Upper lobe of right lung (tissue), 1 donor: Measurements from ENCODE around the gene FOXA1. TPM values are rescaled to one million over a fixed set of nuclear protein-coding genes. Genes with fewer than 3 reads are reported as not detected.

Experiments
- ATAC-seq: fragments of 200-7000 bp; cut with Tn5 transposase; one replicate; pipeline ENCODE4 v1.9.1; 2020; ENCODE audit warnings: mild to moderate bottlenecking, moderate library complexity
- DNase-seq: peaks from one replicate; pipeline ENCODE4 v3.0.0-alpha.2; 2020
- H3K27ac ChIP-seq: fragments of 200-600 bp; one replicate; pipeline ENCODE4 v1.8.0; 2022
- H3K27me3 ChIP-seq: fragments of 200-600 bp; one replicate; pipeline ENCODE4 v1.8.0; 2022; ENCODE audit warnings: mild to moderate bottlenecking
- H3K36me3 ChIP-seq: fragments of 200-600 bp; one replicate; pipeline ENCODE4 v1.8.0; 2022
- H3K4me1 ChIP-seq: fragments of 200-600 bp; one replicate; pipeline ENCODE4 v1.8.0; 2022
- H3K4me3 ChIP-seq: fragments of 200-600 bp; one replicate; pipeline ENCODE4 v1.8.0; 2022; ENCODE audit warnings: mild to moderate bottlenecking
- H3K9me3 ChIP-seq: fragments of 200-600 bp; one replicate; pipeline ENCODE4 v1.8.0; 2022
- CTCF ChIP-seq: fragments of 200-600 bp; IDR thresholded peaks from one replicate; pipeline ENCODE4 v1.8.0; 2022; ENCODE audit warnings: antibody characterized with exemption
- intact Hi-C: fragments of 100-400 bp; cut with DNase I; formaldehyde crosslinking; loops from one replicate; pipeline ENCODE4 v1.11.0; 2022
- long read RNA-seq: library from polyadenylated mRNA; unstranded; transcript quantifications from one replicate; pipeline ENCODE4 v2.0.0, GENCODE V29; 2021
- total RNA-seq: library from RNA; stranded (reverse); fragmentation: NEBNext Ultra II Directional; extraction: Animal tissue kit (Norgen Biotek cat#: 25700); gene quantifications from one replicate; pipeline ENCODE4 v1.2.1, GENCODE V29; 2021
- donor health status: DM: no; HTN: yes; CAD: no; lungs with severe emphysema.

FOXA1 gene
- 20.6 TPM for total RNA-seq
- long read RNA-seq, transcript FOXA1-201 (2 exons, 2,862 nt) = major isoform, 23 of 34 reads
- long read RNA-seq, partial matches to known transcripts = 0 of 34 reads
- long read RNA-seq, other reads (novel, unspliced or antisense) = 11 of 34 reads

- peak within 1 kb of the TSS; percentile 54 for H3K4me3 ChIP-seq
- peak; percentile 88 for DNase-seq
- no peaks in the 10 kb centered on the region for H3K9me3 ChIP-seq
- intact Hi-C loops = no loop called here
- peak within 1 kb of the TSS; percentile 87 for H3K27ac ChIP-seq
- H3K36me3 ChIP-seq = no peaks in the 10 kb centered on the region
- peak; percentile 31 for ATAC-seq
- H3K27me3 ChIP-seq = peaks cover 89% of the 10 kb centered on the region
- no peak for TF ChIP-seq CTCF
- H3K4me1 ChIP-seq = peaks cover 20% of the 10 kb centered on the region
These were observed at the start of gene FOXA1, which contains the start of gene TTC6 for GRCh38 chr14:37594971-37595808. FOXA1 (minus strand) TSS chr14:37595249; CDS start chr14:37594972, 277 bp downstream. TTC6 (plus strand) TSS chr14:37595629; CDS start chr14:37622065, 26,436 bp downstream.

- intact Hi-C loops = no loop called here
- H3K27ac ChIP-seq = no peak overlapping the region
- no peak for TF ChIP-seq CTCF
- H3K27me3 ChIP-seq = no peaks in the 10 kb centered on the region
- no peak overlapping the region for H3K4me3 ChIP-seq
- H3K9me3 ChIP-seq = no peaks in the 10 kb centered on the region
- ATAC-seq (no peak), DNase-seq (no peak)
- H3K36me3 ChIP-seq = no peaks in the 10 kb centered on the region
- H3K4me1 ChIP-seq = no peaks in the 10 kb centered on the region
These were observed 48.7 kb upstream of the FOXA1 start for GRCh38 chr14:37643701-37644100.

- Histone ChIP-seq H3K4me1 (no peaks in the 10 kb centered on the region), H3K4me3 (no peak overlapping the region), H3K27ac (no peak overlapping the region), H3K36me3 (no peaks in the 10 kb centered on the region), H3K9me3 (no peaks in the 10 kb centered on the region), H3K27me3 (no peaks in the 10 kb centered on the region)
- ATAC-seq (no peak), DNase-seq (no peak)
- TF ChIP-seq CTCF = no peak
- intact Hi-C loops = no loop called here
These were observed 47.1 kb upstream of the FOXA1 start for GRCh38 chr14:37642125-37642524.

GRCh38 chr14:37641117-37641516, 46.1 kb upstream of the FOXA1 start:
- no peaks in the 10 kb centered on the region for H3K36me3 ChIP-seq
- ATAC-seq = no peak
- TF ChIP-seq CTCF = no peak
- intact Hi-C loops = no loop called here
- H3K27me3 ChIP-seq = no peaks in the 10 kb centered on the region
- no peak overlapping the region for H3K27ac ChIP-seq
- H3K9me3 ChIP-seq = no peaks in the 10 kb centered on the region
- no peak overlapping the region for H3K4me3 ChIP-seq
- H3K4me1 ChIP-seq = no peaks in the 10 kb centered on the region
- no peak for DNase-seq

GRCh38 chr14:37638599-37638998, 43.5 kb upstream of the FOXA1 start:
- no peaks in the 10 kb centered on the region for H3K4me1 ChIP-seq
- no peak for DNase-seq
- H3K9me3 ChIP-seq = no peaks in the 10 kb centered on the region
- no peaks in the 10 kb centered on the region for H3K27me3 ChIP-seq
- no peaks in the 10 kb centered on the region for H3K36me3 ChIP-seq
- no peak for TF ChIP-seq CTCF
- intact Hi-C loops = no loop called here
- ATAC-seq = no peak
- H3K4me3 ChIP-seq = no peak overlapping the region
- H3K27ac ChIP-seq = no peak overlapping the region
